Stimulated activated CD4-positive, alpha-beta T cell treated with anti-CD3 and anti-CD28 coated beads, TNF-alpha, amount 100 ng/mL, for 48 hours (primary cell): Measurements from ENCODE around the gene GLIPR2.
"Not testable (repeated sequence)": the region's sequence is repeated elsewhere in the genome, so short reads cannot be mapped to it uniquely, and the experiment has no call there.

ENCODE experiments used
- DNase-seq, 3 donors: peaks; one replicate each; pipeline ENCODE4 v3.0.0-alpha.2; 2020; ENCODE audit warnings: low read depth in 3 of 3

The GLIPR2 gene

GRCh38 chr9:36163049-36163785 lies 26.7 kb downstream of the GLIPR2 start:
- DNase-seq: no peak

- no peak for DNase-seq
These were observed 27.2 kb downstream of the GLIPR2 start for GRCh38 chr9:36163786-36164170.

DNA sequence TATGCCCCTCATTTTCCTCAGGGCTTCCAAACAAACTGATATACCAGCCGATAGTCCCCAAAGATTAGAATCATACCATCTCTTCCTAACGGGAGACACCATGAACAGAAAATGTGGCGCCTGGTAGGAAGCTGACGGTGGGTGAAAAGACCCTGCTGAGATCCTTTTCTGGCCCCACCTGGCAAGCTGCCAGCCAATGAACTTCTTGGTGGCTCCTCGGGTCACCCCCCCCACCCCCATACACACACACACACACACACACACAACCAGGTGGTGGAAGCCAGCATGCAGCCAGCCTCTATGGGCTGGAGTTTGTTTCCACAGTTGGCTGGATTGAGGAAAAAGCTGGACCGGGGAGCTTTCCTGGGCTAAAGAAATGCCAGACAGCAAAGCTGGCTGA lies 27.8 kb downstream of the GLIPR2 start:
- no peak for DNase-seq

DNA sequence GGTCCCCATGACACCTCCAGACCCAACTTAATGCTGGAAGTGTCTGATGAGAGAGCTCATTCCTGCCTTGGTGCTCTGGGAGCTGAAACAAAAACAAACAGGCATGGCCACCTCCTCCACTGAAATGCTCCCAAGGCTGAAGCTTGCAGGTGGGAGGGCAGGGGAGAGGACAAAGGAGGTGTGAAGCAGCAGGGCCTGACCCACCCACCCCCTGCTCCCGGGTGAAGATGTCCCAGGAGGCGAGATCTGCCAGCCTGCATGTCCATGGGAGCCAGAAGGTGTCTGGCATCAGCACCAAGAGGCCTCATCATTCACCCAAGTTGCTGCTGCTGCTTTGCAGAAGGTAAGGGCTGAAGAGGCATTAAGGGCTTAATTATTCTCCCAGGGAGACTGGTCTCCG lies 28.5 kb downstream of the GLIPR2 start:
- DNase-seq: no peak

GRCh38 chr9:36165826-36166167 lies 29.3 kb downstream of the GLIPR2 start:
- no peak for DNase-seq

- DNase-seq: peak; percentile 67 to 73 (median 73)
These were observed 29.8 kb downstream of the GLIPR2 start for GRCh38 chr9:36166168-36166927.

GRCh38 chr9:36169166-36169565 lies 32.6 kb downstream of the GLIPR2 start, which contains the start of gene CCIN:
CCIN (plus strand) TSS chr9:36169388; CDS start chr9:36169503, 115 bp downstream.
- no peak for DNase-seq

DNA sequence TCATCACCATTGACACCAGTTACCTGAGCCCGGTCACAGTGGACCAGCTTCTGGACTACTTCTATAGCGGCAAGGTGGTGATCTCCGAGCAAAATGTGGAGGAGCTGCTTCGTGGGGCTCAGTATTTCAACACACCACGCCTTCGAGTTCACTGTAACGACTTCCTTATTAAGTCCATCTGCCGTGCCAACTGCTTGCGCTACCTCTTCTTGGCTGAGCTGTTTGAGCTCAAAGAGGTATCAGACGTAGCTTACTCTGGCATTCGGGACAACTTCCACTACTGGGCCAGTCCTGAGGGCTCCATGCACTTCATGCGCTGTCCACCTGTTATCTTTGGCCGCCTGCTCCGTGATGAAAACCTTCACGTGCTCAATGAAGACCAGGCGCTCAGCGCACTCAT lies 33.2 kb downstream of the GLIPR2 start:
- no peak for DNase-seq

- DNase-seq: no peak
These were observed 34.0 kb downstream of the GLIPR2 start for GRCh38 chr9:36170531-36170930.

DNA sequence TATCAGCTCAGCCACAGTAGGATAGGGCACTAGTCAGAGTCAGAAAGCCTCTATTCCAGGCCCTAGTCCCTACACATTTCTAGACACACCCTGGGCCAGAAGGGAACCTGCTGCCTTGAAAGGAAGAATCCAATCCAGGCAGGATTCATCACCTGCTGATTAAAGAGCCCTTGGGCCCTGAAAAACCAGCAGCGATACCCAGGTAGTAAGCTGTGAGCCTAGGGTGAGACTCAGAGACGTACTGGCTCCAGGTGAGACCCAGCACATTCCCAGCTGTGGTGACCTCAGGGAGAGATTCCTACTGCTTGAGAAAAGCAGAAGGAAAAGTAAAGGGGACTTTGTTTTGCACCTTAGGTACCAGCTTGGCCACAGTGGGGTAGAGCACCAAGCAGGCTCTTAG lies 37.3 kb downstream of the GLIPR2 start:
- no peak for DNase-seq

DNA sequence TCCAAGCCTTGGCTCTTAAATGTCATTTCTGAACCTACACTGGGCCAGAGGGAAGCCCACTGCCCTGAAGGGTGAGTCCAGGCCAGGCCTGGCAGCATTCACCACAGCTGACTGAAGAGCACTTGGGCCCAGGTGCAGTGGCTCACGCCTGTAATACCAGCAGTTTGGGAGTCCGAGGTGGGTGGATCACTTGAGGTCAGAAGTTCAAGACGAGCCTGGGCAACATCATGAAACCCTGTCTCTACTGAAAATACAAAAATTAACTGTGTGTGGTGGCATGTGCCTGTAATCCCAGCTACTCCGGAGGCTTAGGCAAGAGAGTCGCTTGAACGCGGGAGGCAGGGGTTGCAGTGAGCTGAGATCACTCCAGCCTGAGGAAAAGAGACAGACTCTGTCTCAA lies 37.7 kb downstream of the GLIPR2 start:
- DNase-seq: no peak

GRCh38 chr9:36174731-36175130 lies 38.2 kb downstream of the GLIPR2 start:
- DNase-seq: no peak

DNA sequence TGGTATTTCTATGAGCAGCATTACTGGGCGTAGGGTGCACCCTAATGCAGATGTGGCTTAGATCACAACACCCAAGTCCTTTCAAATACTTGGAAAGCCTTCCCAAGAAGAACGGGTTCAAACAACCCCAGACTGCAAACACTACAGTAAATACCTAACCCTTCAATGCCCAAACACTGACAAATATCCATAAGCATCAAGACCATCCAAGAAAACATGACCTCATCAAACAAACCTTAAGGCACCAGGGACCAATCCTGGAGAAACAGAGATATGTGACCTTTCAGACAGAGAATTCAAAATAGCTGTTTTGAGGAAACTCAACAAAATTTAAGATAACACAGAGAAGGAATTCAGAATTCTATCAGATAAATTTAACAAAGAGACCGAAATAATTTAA lies 38.7 kb downstream of the GLIPR2 start:
- not testable (repeated sequence) for DNase-seq

DNA sequence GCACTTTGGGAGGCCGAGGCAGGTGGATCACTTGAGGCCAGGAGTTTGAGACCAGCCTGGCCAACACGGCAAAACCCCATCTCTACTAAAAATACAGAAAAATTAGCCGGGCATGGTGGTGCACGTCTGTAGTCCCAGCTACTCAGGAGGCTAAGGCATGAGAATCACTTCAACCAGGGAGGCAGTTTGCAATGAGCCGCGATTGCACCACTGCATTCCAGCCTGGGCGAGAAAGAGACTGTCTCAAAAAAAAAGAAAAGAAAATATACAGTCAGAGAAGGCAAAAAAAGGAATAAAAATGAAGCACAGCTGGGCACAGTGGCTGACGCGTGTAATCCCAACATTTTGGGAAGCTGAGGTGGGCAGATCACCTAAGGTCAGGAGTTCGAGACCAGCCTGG lies 40.0 kb downstream of the GLIPR2 start:
- DNase-seq: not testable (repeated sequence)

- DNase-seq: no peak
These were observed 41.0 kb downstream of the GLIPR2 start for GRCh38 chr9:36177571-36177970.

- DNase-seq: not testable (repeated sequence)
These were observed 43.7 kb downstream of the GLIPR2 start for GRCh38 chr9:36180243-36180642.

GRCh38 chr9:36187414-36187813 lies 50.9 kb downstream of the GLIPR2 start:
- DNase-seq: no peak

DNA sequence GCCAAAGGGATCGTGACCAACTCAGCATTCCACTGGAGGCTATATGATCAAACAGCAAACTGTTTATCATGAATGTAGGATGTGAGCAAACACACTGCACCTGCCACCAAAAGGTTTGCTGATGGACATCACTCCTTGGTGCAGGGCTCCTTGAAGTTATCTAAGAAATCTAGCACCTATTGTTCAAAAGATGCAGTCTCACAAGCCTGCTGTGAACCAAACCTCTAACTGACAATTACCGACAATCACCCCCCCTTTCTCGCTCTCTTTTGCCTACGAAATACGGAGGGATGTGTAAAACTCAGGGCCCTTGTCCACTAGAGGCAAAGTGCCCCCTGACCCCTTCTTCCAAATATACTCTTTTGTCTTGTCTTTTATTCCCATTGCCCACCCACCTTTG lies 51.7 kb downstream of the GLIPR2 start:
- no peak for DNase-seq

- DNase-seq: no peak
These were observed 53.4 kb downstream of the GLIPR2 start for GRCh38 chr9:36189976-36190375.

DNA sequence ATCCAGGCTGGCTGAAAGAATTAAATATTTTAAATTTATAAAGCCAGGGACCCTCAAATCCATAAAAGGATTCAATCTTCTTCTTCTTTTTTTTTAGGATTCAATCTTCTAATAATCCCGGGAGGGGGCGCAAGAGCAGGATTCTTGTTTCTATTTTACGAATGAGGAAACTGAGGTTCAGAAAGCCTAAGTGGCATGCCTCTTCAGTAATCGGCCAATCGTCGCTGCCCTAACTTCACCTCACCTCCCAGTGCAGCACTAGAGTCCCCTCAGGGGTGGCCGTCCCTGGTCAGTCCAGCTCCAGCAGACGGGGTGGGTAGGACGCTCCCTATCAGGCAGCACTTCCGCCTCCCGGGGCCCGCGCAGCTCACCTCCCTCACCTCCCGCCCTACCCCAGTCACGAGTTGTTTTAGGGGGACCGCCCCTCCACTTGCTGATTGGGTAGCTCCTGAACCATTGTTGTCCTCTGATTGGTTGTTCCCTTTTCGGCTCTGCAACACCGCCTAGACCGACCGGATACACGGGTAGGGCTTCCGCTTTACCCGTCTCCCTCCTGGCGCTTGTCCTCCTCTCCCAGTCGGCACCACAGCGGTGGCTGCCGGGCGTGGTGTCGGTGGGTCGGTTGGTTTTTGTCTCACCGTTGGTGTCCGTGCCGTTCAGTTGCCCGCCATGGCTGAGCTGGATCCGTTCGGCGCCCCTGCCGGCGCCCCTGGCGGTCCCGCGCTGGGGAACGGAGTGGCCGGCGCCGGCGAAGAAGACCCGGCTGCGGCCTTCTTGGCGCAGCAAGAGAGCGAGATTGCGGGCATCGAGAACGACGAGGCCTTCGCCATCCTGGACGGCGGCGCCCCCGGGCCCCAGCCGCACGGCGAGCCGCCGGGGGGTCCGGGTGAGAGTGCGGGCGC lies 54.1 kb downstream of the GLIPR2 start, which contains the start of gene CLTA:
Gene CLTA (plus strand): TSS at position 534 of the 902 bp plus-strand sequence. CDS start 136 bp downstream, at position 670.
- peak; percentile 88 to 94 (median 91) for DNase-seq

GRCh38 chr9:36191290-36191645 lies 54.7 kb downstream of the GLIPR2 start:
- DNase-seq: peak; percentile 10 to 19 (median 15)

- no peak for DNase-seq
These were observed 55.2 kb downstream of the GLIPR2 start for GRCh38 chr9:36191686-36192085.
